Glomerular visceral epithelial cell (primary cell): Measurements from ENCODE around the gene C21orf58.
A peak's percentile ranks its signal among the peaks of the same experiment; 100 is the strongest.

ENCODE experiments used
- DNase-seq: peaks from one replicate; pipeline ENCODE4 v3.0.0-alpha.2; 2016; ENCODE audit errors: extremely low spot score

C21orf58 gene

GRCh38 chr21:46295177-46295770, 28.4 kb downstream of the C21orf58 start:
- peak; percentile 68 for DNase-seq

- DNase-seq, result peak; percentile 88
These were observed 29.0 kb downstream of the C21orf58 start for GRCh38 chr21:46294647-46295176.

- DNase-seq, result no peak
These were observed 32.1 kb downstream of the C21orf58 start for GRCh38 chr21:46291561-46291960.

- no peak for DNase-seq
These were observed 34.0 kb downstream of the C21orf58 start for GRCh38 chr21:46289655-46290179.

GRCh38 chr21:46287541-46287940, 36.1 kb downstream of the C21orf58 start:
- DNase-seq, result no peak

GRCh38 chr21:46286648-46287002, 37.0 kb downstream of the C21orf58 start:
- DNase-seq, result no peak

GRCh38 chr21:46285761-46286647, 37.7 kb downstream of the C21orf58 start, which contains the start of gene YBEY:
Gene YBEY (plus strand): TSS chr21:46286342. CDS start chr21:46286914, 572 bp downstream.
- peak; percentile 90 for DNase-seq

GRCh38 chr21:46285206-46285661, 38.4 kb downstream of the C21orf58 start, which contains the start of gene MCM3AP:
Gene MCM3AP (minus strand): TSS chr21:46285611. CDS start chr21:46285286, 325 bp downstream.
- DNase-seq, result no peak

- no peak for DNase-seq
These were observed 38.9 kb downstream of the C21orf58 start for GRCh38 chr21:46284733-46285132.

- DNase-seq, result no peak
These were observed 39.5 kb downstream of the C21orf58 start for GRCh38 chr21:46284077-46284644.

- no peak for DNase-seq
These were observed 48.8 kb downstream of the C21orf58 start for GRCh38 chr21:46274797-46275390.

- no peak for DNase-seq
These were observed 50.3 kb downstream of the C21orf58 start for GRCh38 chr21:46273341-46273740.

GRCh38 chr21:46269466-46269865, 54.2 kb downstream of the C21orf58 start:
- peak; percentile 95 for DNase-seq

GRCh38 chr21:46268371-46268770, 55.3 kb downstream of the C21orf58 start:
- no peak for DNase-seq

GRCh38 chr21:46266946-46267345, 56.7 kb downstream of the C21orf58 start:
- DNase-seq, result no peak

- no peak for DNase-seq
These were observed 57.7 kb downstream of the C21orf58 start for GRCh38 chr21:46265736-46266525.

GRCh38 chr21:46264690-46265144, 59.0 kb downstream of the C21orf58 start:
- DNase-seq, result no peak

- no peak for DNase-seq
These were observed 59.5 kb downstream of the C21orf58 start for GRCh38 chr21:46264046-46264689.

GRCh38 chr21:46256501-46256994, 67.1 kb downstream of the C21orf58 start:
- no peak for DNase-seq

GRCh38 chr21:46255758-46256337, 67.8 kb downstream of the C21orf58 start:
- DNase-seq, result no peak
